ENCODE data around the gene UPP1. TPM values are rescaled to one million over a fixed set of nuclear protein-coding genes. Genes with fewer than 3 reads are reported as not detected.
A peak's percentile ranks its signal among the peaks of the same experiment; 100 is the strongest.

The UPP1 gene
- polyA plus RNA-seq (2013, experiment 1 of 2), result 28.8 TPM
- polyA plus RNA-seq (2013, experiment 2 of 2), result 31.4 TPM

DNA sequence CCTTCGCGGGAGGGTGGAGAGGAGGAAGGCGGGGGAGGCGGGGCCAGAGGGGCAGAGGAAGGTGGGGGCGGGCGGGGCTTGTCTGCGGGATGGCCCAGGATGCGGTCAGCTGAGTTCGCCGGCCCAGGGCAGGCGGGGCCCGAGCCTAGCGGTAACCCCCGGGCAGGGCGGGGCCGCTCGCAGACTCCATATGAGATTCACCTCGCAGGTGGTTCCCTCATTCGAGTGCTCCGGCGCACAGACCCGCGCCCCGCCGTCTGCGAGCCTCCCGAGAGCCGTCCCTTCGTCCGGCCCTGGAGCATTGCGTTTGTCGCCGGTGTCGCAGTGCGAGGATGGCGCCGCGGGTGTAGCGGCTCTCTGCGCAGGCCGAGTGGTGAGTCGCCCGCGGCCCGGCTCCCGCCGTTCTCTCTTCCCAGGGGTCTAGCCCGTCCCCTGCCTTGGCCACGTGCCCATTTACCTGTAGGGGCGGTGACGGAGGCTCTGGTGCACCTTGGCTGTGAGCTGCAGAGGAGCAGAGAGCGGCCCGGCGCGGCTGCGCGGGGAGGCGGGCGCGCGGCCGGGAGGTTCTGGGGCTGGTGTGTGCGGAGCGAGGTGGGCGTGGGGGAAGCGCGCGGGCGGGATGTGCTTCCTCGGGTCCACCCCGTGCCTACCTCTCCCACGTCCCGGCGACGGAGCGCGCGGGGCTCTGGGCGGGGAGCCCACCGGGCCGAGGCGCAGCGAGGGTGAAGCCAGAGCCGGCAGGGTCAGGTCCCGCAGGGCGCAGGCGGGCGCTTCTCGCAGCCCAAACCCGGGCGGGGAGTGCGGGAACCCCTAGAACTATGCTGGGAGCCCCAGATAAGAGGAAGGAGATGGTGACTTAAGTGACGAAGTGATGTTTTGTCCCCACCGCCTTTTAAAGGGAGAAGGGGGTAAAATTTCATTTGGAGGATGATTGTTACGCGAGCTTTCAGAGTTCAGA lies at the start of gene UPP1:
TSS of gene UPP1 (plus strand) at position 220 of the 958 bp plus-strand sequence. CDS start 5,519 bp downstream, outside the sequence.
- H3K4me1 ChIP-seq (ENCODE audit: control insufficient read depth, low read depth, low read length), result peaks cover 4% of the 10 kb centered on the region
- H3K18ac ChIP-seq (ENCODE audit: low read length), result peak within 1 kb of the TSS; percentile 97
- DNase-seq, result peak; percentile 97
- H3K79me1 ChIP-seq (ENCODE audit: low read length), result peaks cover 9% of the 10 kb centered on the region
- no peak within 1 kb of the TSS for H4K8ac ChIP-seq (ENCODE audit: low read depth, low read length)
- peak within 1 kb of the TSS; percentile 81 for H3K9ac ChIP-seq (ENCODE audit: low read length)
- H3K27me3 ChIP-seq (ENCODE audit: insufficient read depth, low read length, poor library complexity), result no peaks in the 10 kb centered on the region
- WGBS (ENCODE audit: extremely low coverage, insufficient coverage, low lambda C conversion rate), result no CpG with 5 or more reads among the region's 96 CpGs
- peak within 1 kb of the TSS; percentile 47 for H2BK5ac ChIP-seq (ENCODE audit: low read length)
- H3K27ac ChIP-seq (ENCODE audit: low read depth, low read length), result peak within 1 kb of the TSS; percentile 97
- no peak within 1 kb of the TSS for H2AK5ac ChIP-seq (ENCODE audit: low read length)
- peaks cover 8% of the 10 kb centered on the region for H3K79me2 ChIP-seq (ENCODE audit: control insufficient read depth, insufficient read depth, low read length)
- H3K4me3 ChIP-seq (ENCODE audit: low read length), result peak within 1 kb of the TSS; percentile 85
- H3K36me3 ChIP-seq (ENCODE audit: control insufficient read depth, insufficient read depth, low read length), result peaks cover 3% of the 10 kb centered on the region
- peak within 1 kb of the TSS; percentile 85 for H3K23ac ChIP-seq (ENCODE audit: low read length)
- H4K5ac ChIP-seq (ENCODE audit: low read length), result no peak within 1 kb of the TSS
- H2BK120ac ChIP-seq (ENCODE audit: low read depth, low read length), result peak within 1 kb of the TSS; percentile 65
- peak within 1 kb of the TSS; percentile 94 for H3K56ac ChIP-seq (ENCODE audit: low read length)
- H2BK15ac ChIP-seq (replicated peaks; ENCODE audit: low read depth), result peak within 1 kb of the TSS; percentile 4
- H3K4me2 ChIP-seq (ENCODE audit: low read length), result peak within 1 kb of the TSS; percentile 78
- no peak within 1 kb of the TSS for H3K4ac ChIP-seq (ENCODE audit: low read depth, low read length)

DNA sequence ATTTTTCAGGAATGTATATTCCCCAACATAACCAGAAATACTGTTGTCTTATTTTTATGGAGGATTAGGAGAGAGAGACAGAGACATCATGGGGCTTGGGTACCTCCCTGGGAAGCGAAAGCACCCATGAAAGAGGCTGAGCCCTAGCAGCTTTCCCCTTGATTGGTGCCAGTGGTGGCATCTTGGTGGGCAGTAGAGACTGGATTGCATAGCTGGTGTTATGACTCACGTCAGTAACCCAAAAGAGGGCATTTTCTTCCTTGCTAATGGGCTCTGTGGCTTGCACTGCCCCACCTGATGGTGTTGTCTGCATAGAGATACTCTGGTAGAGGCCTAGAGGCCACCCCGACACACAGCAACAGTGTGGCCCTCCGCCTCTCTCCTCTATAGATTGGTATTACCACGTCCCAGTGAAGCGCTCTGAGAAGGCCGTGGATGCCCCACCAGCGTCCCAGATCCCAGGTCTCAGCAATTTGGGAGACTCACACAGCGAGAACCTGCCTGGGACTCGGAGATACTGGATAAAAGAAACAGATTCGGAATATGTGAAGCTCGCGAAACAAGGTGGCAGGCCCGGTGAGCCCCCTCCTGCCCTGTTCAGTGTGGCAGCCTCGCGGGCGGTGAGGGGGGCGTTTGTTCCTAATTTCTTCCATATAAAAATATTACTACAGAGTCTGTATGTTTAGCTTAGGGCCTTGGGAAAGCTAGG lies 48.0 kb upstream of the UPP1 start:
- Histone ChIP-seq H3K79me1 (ENCODE audit: low read length) (no peaks in the 10 kb centered on the region), H2BK15ac (replicated peaks; ENCODE audit: low read depth) (no peak overlapping the region), H4K8ac (ENCODE audit: low read depth, low read length) (no peak overlapping the region), H3K18ac (ENCODE audit: low read length) (peak overlapping the region; percentile 52), H3K4me2 (ENCODE audit: low read length) (no peak overlapping the region), H3K4me1 (ENCODE audit: control insufficient read depth, low read depth, low read length) (peaks cover 10% of the 10 kb centered on the region), H3K4ac (ENCODE audit: low read depth, low read length) (peak overlapping the region; percentile 73), H2BK5ac (ENCODE audit: low read length) (peak overlapping the region; percentile 59), H3K4me3 (ENCODE audit: low read length) (no peak overlapping the region), H3K27me3 (ENCODE audit: insufficient read depth, low read length, poor library complexity) (peaks cover 4% of the 10 kb centered on the region), H3K9ac (ENCODE audit: low read length) (no peak overlapping the region), H3K56ac (ENCODE audit: low read length) (peak overlapping the region; percentile 51), H3K27ac (ENCODE audit: low read depth, low read length) (no peak overlapping the region), H2BK120ac (ENCODE audit: low read depth, low read length) (peak overlapping the region; percentile 89), H4K5ac (ENCODE audit: low read length) (no peak overlapping the region), H3K36me3 (ENCODE audit: control insufficient read depth, insufficient read depth, low read length) (no peaks in the 10 kb centered on the region), H3K23ac (ENCODE audit: low read length) (no peak overlapping the region), H2AK5ac (ENCODE audit: low read length) (peak overlapping the region; percentile 31), H3K79me2 (ENCODE audit: control insufficient read depth, insufficient read depth, low read length) (no peaks in the 10 kb centered on the region)
- no CpG with 5 or more reads among the region's 18 CpGs for WGBS (ENCODE audit: extremely low coverage, insufficient coverage, low lambda C conversion rate)
- DNase-seq, result no peak

DNA sequence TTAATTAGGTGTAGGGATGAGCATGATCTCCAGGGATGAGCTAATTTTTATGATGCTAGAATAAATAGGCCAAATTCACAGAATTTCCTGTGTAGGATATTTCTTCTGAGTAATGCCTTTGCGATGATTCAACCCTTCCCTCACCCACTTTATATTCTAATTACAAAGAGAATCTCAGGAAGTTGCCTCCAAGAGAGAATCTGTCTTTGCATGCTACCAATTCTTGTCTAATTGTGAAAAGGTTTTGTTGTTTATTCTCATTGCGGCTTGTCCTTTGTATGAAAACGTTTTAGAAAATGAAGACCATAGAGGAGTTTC lies 47.5 kb upstream of the UPP1 start:
- Histone ChIP-seq H2BK120ac (ENCODE audit: low read depth, low read length) (no peak overlapping the region), H3K4me3 (ENCODE audit: low read length) (no peak overlapping the region), H3K4me1 (ENCODE audit: control insufficient read depth, low read depth, low read length) (peaks cover 10% of the 10 kb centered on the region), H3K23ac (ENCODE audit: low read length) (no peak overlapping the region), H3K27me3 (ENCODE audit: insufficient read depth, low read length, poor library complexity) (peaks cover under 1% of the 10 kb centered on the region), H2BK5ac (ENCODE audit: low read length) (no peak overlapping the region), H3K36me3 (ENCODE audit: control insufficient read depth, insufficient read depth, low read length) (no peaks in the 10 kb centered on the region), H3K79me2 (ENCODE audit: control insufficient read depth, insufficient read depth, low read length) (no peaks in the 10 kb centered on the region), H3K4me2 (ENCODE audit: low read length) (no peak overlapping the region), H2BK15ac (replicated peaks; ENCODE audit: low read depth) (no peak overlapping the region), H3K9ac (ENCODE audit: low read length) (no peak overlapping the region), H2AK5ac (ENCODE audit: low read length) (no peak overlapping the region), H4K5ac (ENCODE audit: low read length) (no peak overlapping the region), H3K27ac (ENCODE audit: low read depth, low read length) (no peak overlapping the region), H4K8ac (ENCODE audit: low read depth, low read length) (no peak overlapping the region), H3K4ac (ENCODE audit: low read depth, low read length) (peak overlapping the region; percentile 73), H3K18ac (ENCODE audit: low read length) (peak overlapping the region; percentile 52), H3K56ac (ENCODE audit: low read length) (peak overlapping the region; percentile 51), H3K79me1 (ENCODE audit: low read length) (no peaks in the 10 kb centered on the region)
- peak; percentile 28 for DNase-seq
- WGBS (ENCODE audit: extremely low coverage, insufficient coverage, low lambda C conversion rate), result no CpG with 5 or more reads among the region's 3 CpGs

DNA sequence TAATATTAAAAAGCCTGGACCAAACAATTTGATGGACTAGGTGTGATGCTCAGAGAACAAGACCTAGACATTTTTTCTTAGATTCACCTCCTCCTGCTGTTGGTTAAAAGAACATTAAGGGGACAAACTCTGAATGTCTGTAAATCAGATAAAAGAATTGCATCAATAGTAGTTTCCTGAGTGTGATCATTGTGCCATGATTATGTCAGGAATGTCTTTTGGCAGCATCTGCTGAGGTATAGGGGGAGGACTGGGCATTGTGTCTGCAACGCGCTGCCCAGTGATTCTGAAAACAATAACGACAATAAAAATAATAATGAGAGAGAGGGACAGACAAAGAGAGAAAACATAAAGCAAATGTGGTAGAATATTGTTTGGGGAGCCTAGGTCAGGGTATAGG lies 46.8 kb upstream of the UPP1 start:
- Histone ChIP-seq H4K5ac (ENCODE audit: low read length) (no peak overlapping the region), H4K8ac (ENCODE audit: low read depth, low read length) (no peak overlapping the region)

DNA sequence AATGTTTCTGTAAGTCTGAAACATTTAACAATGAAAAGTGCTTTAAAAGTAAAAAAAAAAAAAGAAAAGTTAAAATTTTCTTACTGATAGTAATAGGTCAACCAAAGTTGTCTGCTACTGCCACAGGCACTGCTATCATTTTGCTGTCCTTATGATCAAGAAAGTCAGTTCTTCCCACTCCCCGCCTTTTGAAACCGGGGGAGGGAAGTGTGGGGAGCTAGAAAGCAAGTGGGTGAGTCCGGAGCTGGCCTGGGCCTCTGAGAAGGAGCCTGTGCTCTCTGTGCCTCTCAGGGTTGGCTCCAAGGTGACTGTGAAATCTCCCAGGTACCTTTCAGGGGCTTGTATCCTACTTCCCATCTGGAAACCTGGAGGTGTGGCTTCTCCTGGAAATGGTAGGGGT lies 46.4 kb upstream of the UPP1 start:
- Histone ChIP-seq H4K8ac (ENCODE audit: low read depth, low read length) (no peak overlapping the region), H3K4me2 (ENCODE audit: low read length) (no peak overlapping the region), H3K23ac (ENCODE audit: low read length) (no peak overlapping the region), H3K4me1 (ENCODE audit: control insufficient read depth, low read depth, low read length) (peaks cover 10% of the 10 kb centered on the region), H3K79me2 (ENCODE audit: control insufficient read depth, insufficient read depth, low read length) (no peaks in the 10 kb centered on the region), H3K27ac (ENCODE audit: low read depth, low read length) (no peak overlapping the region), H2AK5ac (ENCODE audit: low read length) (no peak overlapping the region), H2BK120ac (ENCODE audit: low read depth, low read length) (no peak overlapping the region), H4K5ac (ENCODE audit: low read length) (no peak overlapping the region), H2BK5ac (ENCODE audit: low read length) (peak overlapping the region; percentile 40), H3K27me3 (ENCODE audit: insufficient read depth, low read length, poor library complexity) (no peaks in the 10 kb centered on the region), H2BK15ac (replicated peaks; ENCODE audit: low read depth) (no peak overlapping the region), H3K4ac (ENCODE audit: low read depth, low read length) (no peak overlapping the region), H3K9ac (ENCODE audit: low read length) (no peak overlapping the region), H3K56ac (ENCODE audit: low read length) (peak overlapping the region; percentile 65), H3K18ac (ENCODE audit: low read length) (no peak overlapping the region), H3K36me3 (ENCODE audit: control insufficient read depth, insufficient read depth, low read length) (no peaks in the 10 kb centered on the region), H3K79me1 (ENCODE audit: low read length) (no peaks in the 10 kb centered on the region), H3K4me3 (ENCODE audit: low read length) (no peak overlapping the region)
- peak; percentile 30 for DNase-seq
- no CpG with 5 or more reads among the region's 3 CpGs for WGBS (ENCODE audit: extremely low coverage, insufficient coverage, low lambda C conversion rate)

More for the DNA sequence above, 46.8 kb upstream of the UPP1 start:
- H3K27me3 ChIP-seq (ENCODE audit: insufficient read depth, low read length, poor library complexity), result no peaks in the 10 kb centered on the region
- no peak overlapping the region for H2BK15ac ChIP-seq (replicated peaks; ENCODE audit: low read depth)
- no peak overlapping the region for H3K23ac ChIP-seq (ENCODE audit: low read length)
- no peak overlapping the region for H2BK5ac ChIP-seq (ENCODE audit: low read length)
- H3K4me1 ChIP-seq (ENCODE audit: control insufficient read depth, low read depth, low read length), result peaks cover 10% of the 10 kb centered on the region
- H3K56ac ChIP-seq (ENCODE audit: low read length), result no peak overlapping the region
- H3K4me3 ChIP-seq (ENCODE audit: low read length), result no peak overlapping the region
- DNase-seq, result no peak
- H3K4me2 ChIP-seq (ENCODE audit: low read length), result no peak overlapping the region
- no peak overlapping the region for H2BK120ac ChIP-seq (ENCODE audit: low read depth, low read length)
- WGBS (ENCODE audit: extremely low coverage, insufficient coverage, low lambda C conversion rate), result no CpG with 5 or more reads among the region's 3 CpGs
- no peak overlapping the region for H3K9ac ChIP-seq (ENCODE audit: low read length)
- H3K27ac ChIP-seq (ENCODE audit: low read depth, low read length), result no peak overlapping the region
- no peaks in the 10 kb centered on the region for H3K79me2 ChIP-seq (ENCODE audit: control insufficient read depth, insufficient read depth, low read length)
- H3K18ac ChIP-seq (ENCODE audit: low read length), result no peak overlapping the region
- no peaks in the 10 kb centered on the region for H3K79me1 ChIP-seq (ENCODE audit: low read length)
- no peaks in the 10 kb centered on the region for H3K36me3 ChIP-seq (ENCODE audit: control insufficient read depth, insufficient read depth, low read length)
- no peak overlapping the region for H3K4ac ChIP-seq (ENCODE audit: low read depth, low read length)
- H2AK5ac ChIP-seq (ENCODE audit: low read length), result no peak overlapping the region

Data from mesendoderm (in vitro differentiated cells).